Erythroblast (primary cell): ENCODE results near the gene SLC2A6.
A peak's percentile ranks its signal among the peaks of the same experiment; 100 is the strongest.

Experiments
- DNase-seq, 2 experiments: peaks; one replicate each; lab custom pipeline; 2025; lab: John Stamatoyannopoulos, UW
- GATA1 ChIP-seq: IDR thresholded peaks from 2 replicates; pipeline ENCODE4 v1.6.1; 2011; ENCODE audit warnings: low read depth, mild to moderate bottlenecking, control low read depth, low read length, moderate library complexity
- POLR2A ChIP-seq: IDR thresholded peaks from 2 replicates; pipeline ENCODE4 v1.6.1; 2011; ENCODE audit warnings: mild to moderate bottlenecking, low read length

SLC2A6 gene

DNA sequence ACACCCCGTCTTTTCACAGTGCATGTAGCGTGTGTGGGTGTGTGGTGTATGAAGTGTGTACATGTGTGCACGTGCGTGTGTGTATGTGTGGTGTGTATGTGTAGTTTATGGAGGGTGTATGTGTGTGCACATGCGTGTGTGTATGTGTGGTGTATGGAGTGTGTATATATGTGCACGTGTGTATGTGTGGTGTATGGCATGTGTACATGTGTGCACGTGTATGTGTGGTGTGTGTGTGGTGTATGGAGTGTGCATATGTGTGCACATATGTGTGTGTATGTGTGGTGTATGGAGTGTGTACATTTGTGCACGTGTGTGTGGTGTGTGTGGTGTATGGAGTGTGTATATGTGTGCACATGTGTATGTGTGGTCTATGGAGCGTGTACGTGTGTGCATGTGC is 32.7 kb upstream of the SLC2A6 start:
- TF ChIP-seq POLR2A (no peak), GATA1 (no peak)
- DNase-seq = no peak

DNA sequence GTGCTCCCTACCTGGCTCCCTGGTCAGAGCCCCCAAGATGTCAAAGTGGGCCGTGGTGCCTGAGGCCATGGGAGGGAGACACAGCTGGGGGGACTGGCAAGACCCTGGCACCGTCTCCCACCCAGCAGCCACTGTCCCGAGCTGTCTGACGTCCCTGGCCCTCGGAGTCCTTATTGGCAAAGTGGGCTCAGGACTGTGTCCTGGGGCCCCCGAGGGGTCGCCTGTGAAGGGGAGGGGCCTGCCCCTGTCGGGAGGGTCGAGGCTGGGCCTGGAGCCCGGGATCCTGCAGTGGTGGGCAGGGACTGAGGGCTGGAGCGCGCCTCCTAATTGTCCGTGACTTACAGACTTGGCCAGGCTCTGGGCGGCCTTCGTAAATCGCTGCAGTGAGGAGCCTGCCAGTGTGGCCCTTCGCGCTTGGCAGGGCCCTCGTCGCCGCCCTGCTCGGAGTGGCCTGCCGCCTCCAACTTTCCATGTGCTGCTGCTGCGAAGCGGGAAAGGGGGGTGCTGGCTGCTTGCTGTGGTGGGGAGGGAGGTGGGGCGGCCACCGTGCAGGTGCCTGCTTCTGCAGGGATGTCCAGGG is 32.1 kb upstream of the SLC2A6 start:
- DNase-seq = no peak
- no peak for TF ChIP-seq POLR2A

DNA sequence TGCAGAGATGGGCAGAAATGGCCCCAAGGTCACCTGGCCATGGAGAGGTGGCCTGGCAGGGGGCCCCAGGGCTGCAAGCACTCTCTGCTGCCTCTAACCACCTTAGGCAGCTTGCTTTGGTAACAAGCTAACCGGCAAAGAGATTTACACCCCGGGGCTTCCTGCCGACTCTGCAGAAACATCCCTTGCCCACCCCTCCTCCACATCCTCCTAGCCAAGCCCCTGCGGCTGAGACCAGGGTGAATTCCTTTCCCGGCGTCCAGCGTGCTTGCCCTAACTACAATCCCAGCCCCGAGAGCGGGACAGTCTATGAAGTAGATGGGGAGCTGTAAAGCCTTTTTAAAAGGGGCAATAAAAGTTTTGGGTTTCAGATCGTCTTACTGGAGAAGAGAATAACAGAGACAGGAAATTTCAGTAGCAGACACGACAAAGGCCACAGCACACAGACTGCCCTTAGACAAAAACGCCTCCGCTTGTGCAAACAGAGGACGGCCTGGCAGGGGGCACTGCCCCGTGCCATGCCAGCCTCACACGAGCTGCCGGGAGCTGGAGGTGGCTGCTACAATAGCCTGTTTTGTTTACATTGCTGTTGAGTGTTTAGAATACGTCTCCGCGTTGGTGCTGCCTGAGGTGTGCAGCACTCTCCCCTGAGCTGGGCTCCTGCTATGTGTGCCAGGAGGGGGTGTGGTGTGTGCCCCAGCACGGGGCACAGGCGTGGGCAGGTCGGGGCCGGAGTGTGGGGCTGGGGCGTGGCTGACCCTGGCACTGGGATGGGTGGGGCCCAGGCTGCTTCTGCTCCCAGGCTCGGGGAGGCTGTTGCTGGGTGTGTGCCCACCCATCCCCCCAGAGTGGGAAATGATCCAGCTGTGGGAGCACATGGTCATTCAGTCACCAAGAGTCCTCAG is 30.5 kb upstream of the SLC2A6 start:
- DNase-seq = no peak
- TF ChIP-seq POLR2A = no peak
- TF ChIP-seq GATA1 = no peak

DNA sequence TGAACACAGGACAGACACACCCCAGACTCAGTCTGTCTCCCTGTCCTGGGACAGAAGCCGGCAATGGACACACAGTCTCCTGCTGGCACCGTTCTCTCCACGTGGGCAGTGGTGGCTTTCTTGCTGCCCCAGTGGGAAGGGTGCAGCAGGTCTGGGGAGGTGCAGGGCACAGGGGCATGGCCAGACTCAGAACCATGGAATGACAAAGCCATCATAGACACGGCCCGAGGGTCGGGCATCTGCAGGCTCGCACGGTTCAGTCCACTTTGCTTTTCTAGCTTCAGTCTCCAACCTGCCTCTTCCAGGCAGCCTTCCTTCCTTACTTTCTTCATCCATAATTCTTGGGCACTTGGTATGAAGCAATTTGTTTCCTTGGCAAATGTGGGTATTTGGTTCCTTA is 29.1 kb upstream of the SLC2A6 start:
- no peak for DNase-seq
- TF ChIP-seq GATA1 = no peak
- no peak for TF ChIP-seq POLR2A

DNA sequence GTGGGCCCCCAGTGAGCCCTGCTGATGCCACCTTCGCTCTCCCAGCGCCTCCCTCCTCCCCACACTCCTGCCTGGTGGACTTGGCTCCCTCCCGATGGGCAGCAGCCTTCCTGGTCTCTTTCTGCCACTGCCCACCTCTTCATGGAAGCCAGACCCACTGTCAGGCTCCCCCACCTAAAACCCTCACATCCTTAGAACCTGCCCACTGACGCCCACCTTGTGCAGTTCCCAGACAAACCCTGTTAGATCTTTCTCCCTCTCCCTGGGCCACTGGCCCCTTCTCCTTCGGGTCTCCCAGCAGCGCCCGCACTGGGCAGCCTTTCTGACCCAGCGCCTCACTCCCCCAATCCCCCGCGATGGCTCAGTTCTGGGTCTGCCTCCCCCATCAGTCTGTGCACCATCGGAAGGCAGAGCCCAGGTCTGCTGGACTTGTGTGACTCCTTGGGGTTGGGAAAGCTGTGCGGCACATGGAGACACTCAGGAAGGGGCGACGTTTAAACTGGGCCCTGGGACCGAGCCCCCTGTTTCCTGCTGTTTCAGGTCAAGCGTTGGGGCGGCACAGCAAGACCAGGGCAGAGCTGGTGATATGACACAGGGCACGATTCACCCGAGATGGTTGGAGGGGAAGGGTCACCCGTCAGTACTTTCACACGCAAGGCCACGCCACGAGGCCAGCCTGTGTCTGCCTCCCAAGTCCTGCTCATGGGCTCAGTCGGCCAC is 28.5 kb upstream of the SLC2A6 start:
- TF ChIP-seq GATA1 (no peak), POLR2A (no peak)
- no peak for DNase-seq

DNA sequence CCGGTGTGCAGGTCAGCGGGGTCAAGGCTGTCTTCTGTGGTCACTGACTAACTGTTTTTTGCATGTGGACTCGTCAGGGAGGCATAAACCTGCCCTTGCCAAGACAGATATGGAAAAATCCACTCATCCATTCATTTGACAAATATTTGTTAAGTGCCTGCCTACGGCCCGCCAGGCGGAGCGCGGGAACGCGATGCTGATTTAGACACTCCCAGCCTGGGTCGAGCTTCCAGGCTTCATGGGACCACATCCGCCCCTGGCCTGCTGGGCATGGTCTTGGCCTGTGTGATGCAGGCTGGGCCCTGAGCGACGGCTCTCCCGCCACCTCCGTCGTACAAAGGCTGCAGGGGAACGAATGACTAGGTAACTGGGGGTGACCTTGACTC is 27.7 kb upstream of the SLC2A6 start:
- no peak for DNase-seq
- TF ChIP-seq POLR2A (no peak), GATA1 (no peak)

DNA sequence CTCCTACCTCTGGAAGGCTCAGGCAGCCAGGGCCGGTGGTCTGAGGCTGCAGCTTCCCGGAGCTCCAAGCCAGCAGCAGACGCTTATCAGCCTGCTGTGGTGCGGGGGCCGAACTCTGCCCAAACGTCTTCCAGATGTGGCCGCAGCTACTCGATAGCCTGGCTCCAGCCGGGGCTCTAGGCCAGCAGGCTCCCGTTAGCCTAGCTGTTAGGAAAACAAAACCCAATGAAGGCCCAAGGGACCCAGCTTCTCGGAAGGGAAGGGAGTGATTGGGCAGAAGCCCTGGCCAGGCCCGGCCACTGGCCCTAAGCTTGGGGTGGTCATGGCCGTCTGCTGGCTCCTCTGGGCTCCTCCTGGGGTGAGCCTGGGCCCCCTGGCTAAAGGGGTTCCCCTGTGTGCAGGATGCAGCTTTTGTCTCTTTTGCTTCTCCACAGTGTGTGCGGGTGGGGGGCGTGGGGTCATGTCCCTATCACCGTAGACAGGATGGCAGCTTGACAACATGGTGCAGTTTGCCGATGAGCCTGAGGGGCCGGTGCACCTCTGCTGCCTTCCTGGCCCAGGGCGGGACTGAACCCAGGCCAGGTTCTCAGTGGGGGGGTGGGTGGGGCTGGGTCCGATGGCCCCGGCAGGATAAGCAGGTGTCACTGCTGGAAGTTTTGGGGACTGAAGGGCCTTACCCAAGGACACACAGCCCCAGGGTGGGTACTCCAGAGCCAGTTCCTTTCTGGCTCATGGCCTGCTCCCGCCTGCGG is 27.2 kb upstream of the SLC2A6 start:
- DNase-seq = peak in 1 of 2 experiments; percentile 25

DNA sequence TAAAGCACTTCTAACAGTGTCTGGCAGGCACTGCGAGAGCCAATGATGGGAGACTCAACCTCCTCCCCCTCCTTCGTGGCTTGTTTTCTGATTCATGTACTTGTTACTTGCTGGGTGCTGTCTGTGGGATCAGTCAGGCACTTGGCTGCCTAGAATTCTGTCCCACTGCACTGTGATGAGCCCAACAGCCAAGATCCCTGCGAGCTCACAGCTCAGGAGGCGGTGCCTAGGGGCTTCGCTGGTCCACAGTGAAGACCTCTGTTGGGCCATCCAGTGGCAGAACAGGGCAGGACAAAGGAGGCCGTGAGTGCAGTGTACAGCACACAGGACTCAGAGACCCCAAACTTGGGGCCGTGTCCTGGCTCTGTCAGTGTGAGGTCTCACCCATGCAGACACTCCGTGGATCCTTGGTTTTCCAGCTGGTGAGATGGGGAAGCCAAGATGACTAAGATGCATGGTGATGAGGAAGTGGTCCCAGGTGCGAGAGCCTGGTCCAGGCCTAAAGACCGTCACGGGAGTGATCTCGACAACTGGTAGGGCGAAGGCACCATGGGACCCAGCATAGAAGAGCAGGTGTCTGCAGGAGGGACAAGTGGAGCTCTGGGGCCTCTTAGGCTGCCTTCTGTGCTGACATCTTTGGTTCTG is 26.4 kb upstream of the SLC2A6 start:
- TF ChIP-seq GATA1 (no peak), POLR2A (no peak)
- DNase-seq = no peak

More for the DNA sequence above, 27.2 kb upstream of the SLC2A6 start:
- TF ChIP-seq POLR2A (no peak), GATA1 (no peak)

DNA sequence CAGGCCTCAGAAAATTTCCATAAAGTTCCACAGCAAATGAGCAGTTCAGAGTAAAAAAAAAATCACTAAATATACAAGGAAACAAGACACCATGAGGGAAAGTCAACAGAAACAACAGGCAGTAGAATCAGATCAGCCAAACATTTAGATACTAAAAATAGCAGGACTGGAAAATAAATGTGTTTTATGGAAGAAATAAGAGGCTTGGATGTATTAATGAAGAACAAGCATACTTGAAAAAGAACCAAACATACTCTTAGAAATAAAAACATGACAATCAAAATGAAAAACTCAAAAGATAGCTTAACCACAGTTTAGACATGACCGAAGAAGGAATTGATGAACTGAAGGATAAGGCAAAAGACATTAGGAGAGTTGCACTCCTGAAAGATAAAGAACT is 23.2 kb upstream of the SLC2A6 start:
- TF ChIP-seq POLR2A = no peak
- TF ChIP-seq GATA1 = no peak
- DNase-seq = no peak

DNA sequence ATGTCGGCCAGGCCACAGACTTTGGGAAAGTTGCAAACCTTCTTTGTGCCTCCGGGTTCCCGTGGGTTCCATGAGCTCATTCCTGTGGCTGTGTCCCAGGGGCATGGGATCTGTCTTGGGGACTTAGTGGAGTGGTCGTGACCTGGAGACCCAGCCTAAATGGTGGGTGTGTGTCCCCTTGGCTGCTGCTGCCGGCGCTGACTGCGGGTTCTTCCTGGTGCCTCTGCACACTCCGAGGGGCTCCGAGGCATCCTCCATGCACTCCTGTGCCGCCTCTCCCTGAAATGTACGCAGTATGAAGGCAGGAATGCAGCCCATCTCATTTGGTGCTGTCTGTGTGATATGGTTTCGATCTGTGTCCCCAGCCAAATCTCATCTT is 21.0 kb upstream of the SLC2A6 start:
- TF ChIP-seq POLR2A (no peak), GATA1 (no peak)
- no peak for DNase-seq

DNA sequence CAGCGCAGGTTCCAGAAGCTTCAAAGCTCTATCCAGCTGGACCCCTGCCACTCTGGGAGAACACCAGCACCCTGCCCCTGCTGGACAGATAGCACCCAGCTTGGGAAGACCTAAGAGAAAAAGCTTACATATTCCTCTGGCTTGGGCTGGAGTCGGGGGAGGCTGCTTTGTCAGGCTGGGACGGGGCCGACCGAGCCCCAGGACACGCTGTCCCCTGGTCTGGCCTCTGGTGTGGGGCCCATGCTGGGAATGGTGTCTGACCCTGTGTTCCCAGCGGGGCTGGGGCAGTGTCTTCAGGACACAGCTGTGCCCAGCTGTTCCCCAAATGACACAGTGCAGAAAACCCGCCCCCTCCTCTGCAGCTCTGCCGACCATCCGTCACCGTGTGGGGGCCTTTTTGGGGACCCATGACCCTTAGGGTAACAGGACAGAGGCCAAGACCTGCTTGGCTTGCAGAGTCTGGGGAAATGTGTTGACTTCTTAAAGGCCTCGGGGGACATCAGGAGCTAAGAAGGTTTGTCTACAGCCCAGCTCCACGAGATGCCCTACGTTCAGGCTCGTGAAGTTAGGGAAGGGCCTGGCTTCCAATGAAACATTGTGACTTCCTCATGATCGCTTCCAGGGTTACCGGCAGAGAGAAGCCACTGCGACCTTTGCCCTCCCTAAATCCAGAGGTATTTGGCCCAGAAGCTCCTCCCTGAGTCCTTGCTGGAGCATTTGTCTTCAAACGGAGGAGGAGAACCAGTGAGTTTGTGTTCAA is 20.4 kb upstream of the SLC2A6 start:
- TF ChIP-seq POLR2A (no peak), GATA1 (no peak)
- no peak for DNase-seq
